GM18907 (cell line): ENCODE results near the gene ACAD9.
"Not testable (repeated sequence)": the region's sequence is repeated elsewhere in the genome, so short reads cannot be mapped to it uniquely, and the experiment has no call there.

Experiments
- ATAC-seq: cut with Tn5 transposase; IDR thresholded peaks from one replicate; pipeline ENCODE4 v1.9.1; 2021; ENCODE audit warnings: mild to moderate bottlenecking, moderate library complexity; ENCODE audit not compliant: unreplicated experiment

The ACAD9 gene

GRCh38 chr3:128879125-128879969 is at the start of gene ACAD9:
Gene ACAD9, plus strand, starts transcription at chr3:128879620. Its CDS starts 72 bp downstream, at chr3:128879692.
- ATAC-seq = peak; percentile 89

- ATAC-seq = not testable (repeated sequence)
Observed at GRCh38 chr3:128829925-128830625, 49.3 kb upstream of the ACAD9 start.

GRCh38 chr3:128830762-128831161 is 48.7 kb upstream of the ACAD9 start:
- not testable (repeated sequence) for ATAC-seq

- not testable (repeated sequence) for ATAC-seq
Observed at GRCh38 chr3:128832979-128833378, 46.4 kb upstream of the ACAD9 start.

GRCh38 chr3:128835096-128835495 is 44.3 kb upstream of the ACAD9 start:
- ATAC-seq = no peak

GRCh38 chr3:128841926-128842920 is 37.2 kb upstream of the ACAD9 start:
- no peak for ATAC-seq

GRCh38 chr3:128844502-128844901 is 34.9 kb upstream of the ACAD9 start:
- ATAC-seq = no peak

GRCh38 chr3:128845119-128845777 is 34.2 kb upstream of the ACAD9 start:
- ATAC-seq = no peak

GRCh38 chr3:128845778-128846485 is 33.5 kb upstream of the ACAD9 start:
- peak; percentile 67 for ATAC-seq

GRCh38 chr3:128846486-128846891 is 32.9 kb upstream of the ACAD9 start:
- no peak for ATAC-seq

- no peak for ATAC-seq
Observed at GRCh38 chr3:128847666-128848370, 31.6 kb upstream of the ACAD9 start.

GRCh38 chr3:128848936-128849335 is 30.5 kb upstream of the ACAD9 start:
- ATAC-seq = no peak

GRCh38 chr3:128849911-128850455 is 29.4 kb upstream of the ACAD9 start:
- ATAC-seq = no peak

GRCh38 chr3:128850544-128850943 is 28.9 kb upstream of the ACAD9 start:
- ATAC-seq = no peak

- ATAC-seq = no peak
Observed at GRCh38 chr3:128851601-128852000, 27.8 kb upstream of the ACAD9 start.

GRCh38 chr3:128853826-128854225 is 25.6 kb upstream of the ACAD9 start:
- ATAC-seq = no peak

- no peak for ATAC-seq
Observed at GRCh38 chr3:128854475-128854874, 24.9 kb upstream of the ACAD9 start.

GRCh38 chr3:128855569-128855968 is 23.9 kb upstream of the ACAD9 start:
- ATAC-seq = no peak

GRCh38 chr3:128858167-128858566 is 21.3 kb upstream of the ACAD9 start:
- ATAC-seq = no peak
